LHCN-M2 (cell line): Measurements from ENCODE around the gene SSTR5. TPM values are rescaled to one million over a fixed set of nuclear protein-coding genes. Genes with fewer than 3 reads are reported as not detected.
"Not testable (repeated sequence)": the region's sequence is repeated elsewhere in the genome, so short reads cannot be mapped to it uniquely, and the experiment has no call there.

ENCODE experiments used
- DNase-seq: peaks from one replicate; pipeline ENCODE4 v3.0.0-alpha.2; 2012; ENCODE audit warnings: low read depth
- polyA plus RNA-seq: library from polyadenylated mRNA; unstranded; fragments of >200 nt; gene quantifications from one replicate; pipeline ENCODE4 v1.2.1, GENCODE V29; 2012; ENCODE audit warnings: missing spikeins
- total RNA-seq: library from RNA; depleted of rRNA; stranded (reverse); fragments of >200 nt; gene quantifications from 2 replicates; pipeline ENCODE4 v1.2.3, GENCODE V29; 2014; rRNA removed

The SSTR5 gene
- total RNA-seq: 0.64 and 0.98 TPM in 2 replicates
- polyA plus RNA-seq: 0.12 TPM

GRCh38 chr16:1072526-1073261 is at the start of gene SSTR5:
TSS of gene SSTR5 (plus strand) at chr16:1072747. CDS start at chr16:1078869, 6,122 bp downstream.
- DNase-seq: no peak

DNA sequence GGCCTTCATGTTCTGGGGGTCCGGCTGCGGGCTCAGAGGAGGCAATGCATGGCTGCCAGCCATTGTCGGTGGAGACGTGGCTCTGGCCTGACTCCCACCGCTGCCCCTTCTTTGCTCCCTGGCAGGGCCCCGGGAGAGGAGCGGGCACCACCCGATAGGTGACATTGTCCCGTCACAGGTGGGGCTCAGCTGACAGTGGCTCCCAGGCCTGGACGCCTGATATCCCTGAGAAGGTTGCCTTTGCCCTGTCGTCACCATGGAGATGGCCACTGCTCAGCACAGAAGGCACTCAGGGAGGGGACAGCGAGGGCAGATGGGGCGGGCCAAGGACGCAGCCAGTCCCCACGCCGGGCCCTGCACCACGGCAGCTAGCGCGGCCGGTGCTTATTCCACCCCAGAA is 48.4 kb upstream of the SSTR5 start:
- DNase-seq: no peak

GRCh38 chr16:1025183-1025809 is 47.3 kb upstream of the SSTR5 start:
- not testable (repeated sequence) for DNase-seq

DNA sequence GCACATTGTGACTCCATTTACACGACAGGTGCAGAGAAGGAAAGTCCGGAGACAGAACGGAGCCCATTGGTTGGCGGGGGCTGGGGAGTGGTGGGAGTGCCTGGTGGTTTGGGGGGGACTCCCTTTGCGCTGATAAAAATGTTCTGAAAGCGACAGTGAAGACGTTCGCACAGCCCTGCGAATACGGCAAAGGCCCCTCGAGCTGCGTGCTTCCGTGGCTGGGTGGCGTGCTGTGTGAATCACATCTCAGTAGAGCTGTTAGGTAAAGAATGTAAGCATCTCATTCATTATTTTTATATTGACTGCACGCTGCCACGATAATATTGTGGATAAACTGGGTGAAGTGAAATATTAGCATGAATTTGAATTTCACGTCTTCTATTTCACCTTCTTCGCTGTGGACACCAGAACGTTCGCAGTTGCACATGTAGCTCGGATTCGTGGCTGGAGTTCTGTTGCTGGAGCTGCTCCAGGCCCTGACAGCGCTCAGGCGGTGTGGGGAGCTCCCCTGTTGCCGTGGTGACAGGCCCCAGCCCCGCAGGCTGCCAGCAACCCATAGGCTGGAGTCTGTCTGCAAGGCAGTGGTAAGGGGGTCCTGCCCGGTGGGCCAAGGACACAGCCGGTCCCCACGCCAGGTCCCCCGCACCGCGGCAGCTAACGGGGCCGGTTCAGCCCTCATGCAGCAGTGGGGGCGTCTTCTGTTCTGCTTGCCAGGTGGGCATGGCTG is 46.3 kb upstream of the SSTR5 start:
- DNase-seq: no peak

DNA sequence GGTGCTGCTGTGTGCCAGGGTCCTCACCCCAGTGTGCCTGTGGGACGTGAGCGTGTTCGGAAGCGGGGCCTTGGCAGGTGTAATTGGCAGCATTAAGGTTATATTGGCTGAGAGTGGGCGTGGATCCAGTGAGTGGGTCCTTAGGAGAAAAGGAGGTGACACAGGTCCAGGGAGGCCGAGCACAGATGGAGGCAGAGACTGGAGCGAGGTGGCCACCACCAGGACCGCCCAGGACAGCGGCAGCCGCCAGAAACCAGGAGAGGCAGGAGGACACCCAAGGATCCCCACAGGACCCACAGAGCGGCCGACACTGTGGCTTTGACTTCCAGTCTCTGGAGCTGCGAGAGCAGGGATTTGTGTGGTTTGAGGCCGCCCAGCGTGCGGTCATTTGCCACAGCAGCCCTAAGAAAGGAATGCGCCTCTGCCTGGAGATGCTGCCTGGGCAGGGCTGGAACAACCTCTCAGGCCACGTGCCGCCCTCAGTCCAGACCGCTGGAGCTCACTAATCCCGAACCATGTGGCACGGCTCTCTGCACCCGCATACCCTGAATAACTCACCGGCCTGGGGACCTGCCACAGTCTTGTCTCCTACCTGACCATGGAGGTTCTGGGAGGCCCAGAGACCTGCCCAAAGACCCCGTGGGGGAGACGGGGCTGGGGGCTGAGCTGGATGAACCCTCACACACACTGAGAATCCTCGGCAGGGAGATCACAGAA is 45.6 kb upstream of the SSTR5 start:
- DNase-seq: peak; percentile 62

DNA sequence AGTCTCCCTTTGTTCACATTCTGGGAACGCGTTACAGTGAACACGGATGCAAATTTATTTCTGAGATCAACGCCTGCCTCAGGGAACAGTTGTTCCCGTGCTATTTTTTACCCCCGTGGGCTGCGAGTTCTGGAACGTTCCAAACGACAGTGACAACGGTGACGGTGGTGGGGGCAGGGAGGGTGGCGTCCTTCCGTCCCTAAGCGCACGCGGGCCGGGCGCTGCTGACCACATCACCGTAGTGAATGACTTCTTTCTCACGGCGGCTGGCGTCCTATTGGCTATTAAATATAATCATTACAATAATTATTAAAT is 45.1 kb upstream of the SSTR5 start:
- DNase-seq: no peak

DNA sequence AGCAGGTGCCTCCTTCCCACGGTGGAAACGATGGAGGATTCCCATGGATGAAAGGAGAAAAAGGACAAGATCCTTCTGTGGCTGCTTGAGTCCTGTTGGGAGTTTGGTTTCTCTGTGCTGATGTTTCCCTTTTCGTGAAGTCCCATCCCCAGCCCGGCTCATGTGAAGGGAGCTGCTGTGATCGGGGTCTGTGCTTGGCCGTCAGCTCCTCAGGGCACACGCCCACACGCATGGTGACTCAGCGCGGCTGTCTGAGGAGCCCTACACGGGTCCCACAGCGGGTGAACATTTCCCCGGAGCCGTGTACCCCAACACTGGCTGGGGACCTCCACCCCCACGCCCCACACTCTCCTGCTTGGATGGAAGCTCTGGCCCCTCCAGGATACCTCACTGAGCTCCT is 44.5 kb upstream of the SSTR5 start:
- DNase-seq: no peak

GRCh38 chr16:1028524-1029258 is 43.9 kb upstream of the SSTR5 start:
- DNase-seq: no peak

GRCh38 chr16:1029259-1029545 is 43.3 kb upstream of the SSTR5 start:
- DNase-seq: no peak

DNA sequence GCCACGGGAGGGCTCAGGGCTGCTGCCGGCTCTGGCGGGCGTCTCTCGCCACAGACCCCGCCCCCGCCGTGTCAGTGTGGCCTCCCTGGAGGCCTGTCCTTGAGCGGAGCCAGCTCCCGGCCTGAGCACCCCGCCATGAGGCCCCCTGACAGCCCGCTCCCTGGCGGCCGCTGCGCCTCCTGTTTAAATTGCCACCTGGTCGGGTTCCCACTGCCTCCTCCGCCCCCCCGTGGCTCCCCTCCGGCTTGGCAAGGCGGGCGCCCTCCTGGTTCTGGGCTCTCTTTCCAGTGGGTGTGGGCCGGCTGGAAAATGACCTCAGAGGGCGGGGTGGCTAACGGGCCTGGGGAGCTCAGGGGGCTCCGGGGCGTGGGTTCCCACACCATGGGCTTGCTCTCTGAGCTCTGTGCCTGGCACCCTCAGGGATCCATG is 42.1 kb upstream of the SSTR5 start:
- no peak for DNase-seq

GRCh38 chr16:1031666-1032065 is 40.9 kb upstream of the SSTR5 start:
- no peak for DNase-seq

GRCh38 chr16:1032607-1033006 is 39.9 kb upstream of the SSTR5 start:
- no peak for DNase-seq

GRCh38 chr16:1033128-1033679 is 39.3 kb upstream of the SSTR5 start:
- DNase-seq: no peak

DNA sequence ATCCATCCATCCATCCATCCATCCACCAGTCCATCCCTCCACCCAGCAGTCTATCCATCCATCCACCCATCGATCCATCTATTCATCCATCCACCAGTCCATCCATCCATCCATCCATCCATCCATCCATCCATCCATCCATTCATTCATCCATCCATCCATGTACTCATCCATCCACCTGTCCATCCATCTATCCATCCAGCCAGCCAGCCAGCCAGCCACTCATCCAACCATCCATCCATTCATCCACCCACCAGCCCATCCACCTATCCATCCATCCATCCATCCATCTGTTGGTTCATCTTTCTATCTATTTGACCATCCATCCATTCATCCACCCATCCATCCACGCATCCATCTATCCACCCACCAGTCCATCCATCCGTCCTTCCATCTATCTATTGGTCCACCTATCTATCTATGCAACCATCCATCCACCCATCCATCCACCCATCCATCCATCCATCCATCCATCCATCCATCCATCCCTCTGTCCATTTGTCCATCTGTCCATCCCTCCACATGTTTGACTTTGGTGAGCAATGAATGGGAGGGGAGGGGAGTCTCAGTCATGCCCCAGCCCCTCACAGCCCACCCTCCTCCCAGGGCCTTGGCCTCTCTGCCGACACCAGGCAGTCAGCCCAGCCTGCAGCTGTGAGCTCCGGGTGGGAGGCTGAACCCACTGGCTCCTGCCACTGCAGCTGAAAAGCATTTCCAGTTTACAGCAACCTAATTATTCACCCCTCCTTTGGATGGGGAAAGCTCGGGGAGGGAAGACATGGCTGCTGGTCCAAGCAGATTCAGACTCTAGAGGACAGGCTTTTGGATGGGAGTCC is 38.1 kb upstream of the SSTR5 start:
- no peak for DNase-seq

DNA sequence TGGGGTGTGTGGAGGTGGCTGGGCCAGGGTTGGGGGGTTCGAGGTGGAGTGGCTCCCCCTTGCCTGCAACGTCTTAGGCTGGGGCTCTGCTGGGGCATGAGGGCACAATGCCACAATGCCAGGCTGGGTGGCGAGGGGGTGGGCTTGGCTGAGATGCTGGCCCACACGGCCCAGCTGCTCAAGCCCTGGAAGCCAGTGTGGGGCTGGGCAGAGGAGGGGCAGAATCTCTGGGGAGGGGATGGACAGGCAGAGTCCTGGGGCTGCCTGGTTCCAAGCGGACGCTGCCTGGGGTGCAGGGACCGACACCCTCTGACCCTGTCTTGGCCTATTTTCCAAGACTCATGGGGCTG is 37.5 kb upstream of the SSTR5 start:
- no peak for DNase-seq

- no peak for DNase-seq
Measured at GRCh38 chr16:1036166-1036565, 36.4 kb upstream of the SSTR5 start.

- peak; percentile 43 for DNase-seq
Measured at GRCh38 chr16:1036726-1037393, 35.7 kb upstream of the SSTR5 start.

DNA sequence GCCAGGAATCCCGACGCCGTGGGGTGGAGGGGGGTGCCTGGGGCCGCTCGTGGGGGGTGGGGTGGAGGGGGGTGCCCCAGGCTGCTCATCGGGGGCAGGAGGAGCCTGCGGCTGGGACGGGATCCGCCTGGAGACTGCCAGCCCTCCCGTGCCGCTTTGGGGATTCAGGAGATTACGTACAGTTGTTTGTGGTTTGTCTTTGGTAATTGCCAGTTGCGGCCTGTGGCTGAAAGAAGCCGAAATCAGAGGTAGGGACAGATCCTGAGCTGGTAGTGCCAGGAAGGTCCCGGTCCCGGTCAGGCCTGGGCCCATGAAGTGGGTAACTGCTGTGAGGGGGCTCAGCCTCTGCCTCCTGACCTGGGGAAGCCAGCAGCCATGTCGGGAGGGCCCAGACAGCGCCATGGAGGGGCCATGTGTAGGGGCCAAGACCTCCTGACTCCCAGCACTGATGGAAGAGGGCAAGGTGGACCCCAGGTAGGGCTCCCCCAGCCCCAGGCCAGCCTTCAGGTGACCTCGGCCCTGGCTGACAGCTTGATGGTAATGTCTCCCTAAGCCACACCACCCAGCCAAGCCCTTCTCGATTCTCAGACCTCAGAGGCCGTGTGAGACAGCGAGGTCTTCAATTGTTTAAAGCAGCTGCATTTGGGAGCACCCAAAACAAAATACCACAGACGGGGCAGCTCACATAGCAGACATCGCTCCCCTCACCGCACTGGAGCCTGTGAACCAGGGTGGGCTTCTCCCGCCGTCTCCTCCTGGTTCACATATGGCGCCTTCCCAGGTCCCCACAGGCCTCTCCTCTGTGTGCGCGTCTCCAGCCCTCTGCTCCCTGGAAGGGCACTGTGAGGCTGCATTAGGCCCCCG is 34.9 kb upstream of the SSTR5 start:
- peak; percentile 64 for DNase-seq

DNA sequence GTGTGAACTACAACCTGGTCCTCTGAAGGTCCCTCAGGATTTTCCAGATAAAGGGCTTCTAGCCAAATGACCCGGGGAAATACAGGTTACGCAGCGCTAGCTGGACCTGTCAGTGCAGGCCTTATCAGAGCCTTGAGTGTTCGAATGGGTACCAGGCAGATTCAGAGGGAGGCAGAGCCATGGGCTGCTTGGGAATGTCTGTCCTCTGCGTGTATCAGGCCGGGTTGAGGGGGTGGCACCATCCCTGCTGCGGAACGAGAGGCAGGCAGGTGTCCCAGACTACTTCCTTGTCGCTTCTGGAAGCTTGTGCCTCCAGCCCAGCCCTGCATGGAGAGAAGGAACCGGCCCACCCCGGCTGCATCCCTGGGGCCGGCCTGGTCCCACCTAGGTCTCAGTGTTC is 33.6 kb upstream of the SSTR5 start:
- DNase-seq: no peak
